Measurements from ENCODE around the gene RAB34. TPM values are rescaled to one million over a fixed set of nuclear protein-coding genes. Genes with fewer than 3 reads are reported as not detected.

Gene RAB34
- total and polyA plus RNA-seq, 2 donors (not counting 3 experiments of a cell fraction or from before 2014, with no cell fraction given): 62.3 to 113 TPM

DNA sequence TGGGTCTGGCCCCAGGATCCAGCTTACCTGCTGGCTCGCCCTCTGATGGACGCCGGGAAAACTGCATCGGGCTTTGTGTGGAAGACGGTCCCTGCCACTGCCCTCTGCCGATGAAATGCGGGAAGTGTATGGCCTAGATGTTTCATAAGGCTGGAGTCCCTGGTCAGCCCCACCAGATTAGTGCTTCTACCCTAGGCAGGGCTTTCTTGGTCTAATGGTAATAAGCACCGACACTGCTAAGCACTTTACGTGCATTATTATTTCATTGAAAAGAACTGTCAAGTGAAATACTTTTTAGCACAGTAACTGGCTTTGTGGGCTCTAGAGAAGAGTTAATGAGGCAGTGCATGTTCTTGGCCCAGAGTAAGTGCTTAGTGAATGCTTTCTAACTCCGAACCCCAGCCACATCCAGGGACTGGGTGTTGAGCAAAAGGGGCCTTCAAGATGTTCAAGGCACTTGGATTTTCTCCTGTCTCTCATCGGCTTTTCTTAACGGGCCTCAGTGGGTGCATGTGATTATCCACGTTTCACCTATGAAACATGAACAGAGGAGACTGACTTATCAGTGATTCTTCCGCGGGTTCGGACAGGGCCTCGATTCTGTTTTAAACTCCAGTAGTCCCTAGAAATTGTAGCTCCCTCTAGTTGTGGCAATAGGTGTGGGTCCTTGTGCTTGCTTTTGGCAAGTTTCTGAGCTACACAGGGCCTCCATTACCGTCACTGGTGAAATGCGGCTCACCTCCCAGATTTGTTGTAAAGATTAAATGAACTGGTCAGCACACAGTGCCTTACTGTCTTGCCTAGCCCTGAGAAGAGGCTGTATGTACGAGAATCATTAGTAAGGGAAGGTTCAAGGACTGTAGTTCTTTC, 32.7 kb upstream of the RAB34 start:
- ChIA-PET POLR2A (interaction anchor here (6.3 kb wide), 1 partner anchor 23 kb away, joined by 45 read pairs; the partner anchor contains the start of genes NEK8 and TLCD1), CTCF (interaction anchor here (0.6 to 16.6 kb wide), 26 partner anchors 11 to 367 kb away, joined by 3 to 602 read pairs (median 4); partner anchors contain the start of genes BLTP2, FAM222B, NEK8 and RPL23A)
- H3K79me2 ChIP-seq (ENCODE audit: control insufficient read depth, insufficient read depth, low read length): peaks cover 17% of the 10 kb centered on the region
- H2AFZ ChIP-seq (ENCODE audit: low read depth, low read length): no peak overlapping the region
- H3K9me3 ChIP-seq (replicated peaks; ENCODE audit: control insufficient read depth, insufficient read depth, low read length): no peaks in the 10 kb centered on the region
- no peaks in the 10 kb centered on the region for H3K27me3 ChIP-seq (ENCODE audit: control insufficient read depth in 2 of 2, insufficient read depth in 2 of 2, low read length in 2 of 2)
- no peaks in the 10 kb centered on the region for H4K20me1 ChIP-seq (replicated peaks; ENCODE audit: control insufficient read depth, extremely low read depth, insufficient read depth, low read length)
- peaks cover 4 to 20% of the 10 kb centered on the region in 2 experiments for H3K36me3 ChIP-seq (ENCODE audit: control insufficient read depth in 2 of 2, extremely low read depth in 1 of 2, insufficient read depth in 2 of 2, low read length in 2 of 2)
- peak; percentile 98 for FAIRE-seq
- H3K27ac ChIP-seq (ENCODE audit: insufficient read depth, low read depth, low read length): no peak overlapping the region
- TSS peak; percentile 11 for BruUV-seq (replicated peaks)
- no peak overlapping the region for H3K4me3 ChIP-seq (replicated peaks in 1 of 3; ENCODE audit: insufficient read depth in 1 of 3, low read depth in 1 of 3, low read length in 3 of 3)
- H3K4me1 ChIP-seq (ENCODE audit: control insufficient read depth, extremely low read depth, insufficient read depth, low read length): peaks cover 22% of the 10 kb centered on the region
- no peak overlapping the region for H3K4me2 ChIP-seq (ENCODE audit: insufficient read depth, low read length)
- no peak overlapping the region for H3K9ac ChIP-seq (replicated peaks; ENCODE audit: extremely low read depth, insufficient read depth, low read length)
- no peaks in the 10 kb centered on the region for H3K9me1 ChIP-seq (replicated peaks; ENCODE audit: control insufficient read depth, extremely low read depth, insufficient read depth, low read length)
- dilution Hi-C loops (cut with MboI; ENCODE audit: extremely low pct_ligation_motif_present, low sequenced_read_pairs): no loop called here
- intact Hi-C loops (cut with micrococcal nuclease): loop anchor here (1.0 kb wide), 2 partner anchors 23 to 103 kb away; no protein-coding TSS in a partner anchor
- peak; percentile 91 for DNase-seq (ENCODE audit: low read depth, low spot score)
- TF ChIP-seq JUN (IDR thresholded peaks at IDR 0.05; ENCODE audit: borderline replicate concordance, insufficient read depth, insufficient read length, low read depth) (no peak), POLR2AphosphoS5 (IDR thresholded peaks at IDR 0.05; ENCODE audit: insufficient read depth, low read depth, low read length) (peak; percentile 59)
- TF ChIP-seq, protein P1, sequence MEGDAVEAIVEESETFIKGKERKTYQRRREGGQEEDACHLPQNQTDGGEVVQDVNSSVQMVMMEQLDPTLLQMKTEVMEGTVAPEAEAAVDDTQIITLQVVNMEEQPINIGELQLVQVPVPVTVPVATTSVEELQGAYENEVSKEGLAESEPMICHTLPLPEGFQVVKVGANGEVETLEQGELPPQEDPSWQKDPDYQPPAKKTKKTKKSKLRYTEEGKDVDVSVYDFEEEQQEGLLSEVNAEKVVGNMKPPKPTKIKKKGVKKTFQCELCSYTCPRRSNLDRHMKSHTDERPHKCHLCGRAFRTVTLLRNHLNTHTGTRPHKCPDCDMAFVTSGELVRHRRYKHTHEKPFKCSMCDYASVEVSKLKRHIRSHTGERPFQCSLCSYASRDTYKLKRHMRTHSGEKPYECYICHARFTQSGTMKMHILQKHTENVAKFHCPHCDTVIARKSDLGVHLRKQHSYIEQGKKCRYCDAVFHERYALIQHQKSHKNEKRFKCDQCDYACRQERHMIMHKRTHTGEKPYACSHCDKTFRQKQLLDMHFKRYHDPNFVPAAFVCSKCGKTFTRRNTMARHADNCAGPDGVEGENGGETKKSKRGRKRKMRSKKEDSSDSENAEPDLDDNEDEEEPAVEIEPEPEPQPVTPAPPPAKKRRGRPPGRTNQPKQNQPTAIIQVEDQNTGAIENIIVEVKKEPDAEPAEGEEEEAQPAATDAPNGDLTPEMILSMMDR (IDR thresholded peaks at IDR 0.05; ENCODE audit: extremely low read depth in 1 of 2, insufficient read depth in 1 of 2, low read depth in 1 of 2, low read length in 2 of 2): peak; percentile 99 to 100

Data from endothelial cell of umbilical vein (primary cell).